Large intestine (tissue), 3 donors: ENCODE results near the gene NFE2L2. TPM values are rescaled to one million over a fixed set of nuclear protein-coding genes. Genes with fewer than 3 reads are reported as not detected.
A peak's percentile ranks its signal among the peaks of the same experiment; 100 is the strongest.

Source experiments
- DNase-seq, 2 donors: peaks; one replicate each; pipeline versions ENCODE4 v3.0.0 to v3.0.0-alpha.2; 2013
- H3K27ac ChIP-seq: one replicate; pipeline ENCODE4 v1.5.1; 2013; ENCODE audit warnings: low read length
- H3K27me3 ChIP-seq: 2 replicates; pipeline ENCODE4 v1.6.1; 2013; ENCODE audit warnings: low read length; ENCODE audit not compliant: control insufficient read depth, insufficient read depth
- H3K36me3 ChIP-seq: 2 replicates; pipeline ENCODE4 v1.6.1; 2013; ENCODE audit warnings: low read length; ENCODE audit not compliant: control insufficient read depth, insufficient read depth
- H3K4me1 ChIP-seq: one replicate; pipeline ENCODE4 v1.6.1; 2013; ENCODE audit warnings: low read length; ENCODE audit not compliant: control insufficient read depth, insufficient read depth
- H3K4me3 ChIP-seq: one replicate; pipeline ENCODE4 v1.5.1; 2013; ENCODE audit warnings: low read length
- H3K9me3 ChIP-seq: one replicate; pipeline ENCODE4 v1.6.1; 2013; ENCODE audit warnings: mild to moderate bottlenecking, low read depth, low read length, moderate library complexity; ENCODE audit not compliant: control insufficient read depth
- WGBS: methylation state at CpG from one replicate; pipeline ENCODE4 v1.1.5; 2013; ENCODE audit warnings: low lambda C conversion rate; ENCODE audit not compliant: insufficient coverage; 5-methylcytosine and 5-hydroxymethylcytosine counted together
- polyA plus RNA-seq: library from polyadenylated mRNA; unstranded; fragments of 120-200 nt; gene quantifications from one replicate; pipeline ENCODE4 v1.2.1, GENCODE V29; 2013

Gene NFE2L2
- polyA plus RNA-seq, 1 donor = 86.4 TPM

- DNase-seq = no peak
- Histone ChIP-seq H3K27me3 (no peaks in the 10 kb centered on the region), H3K9me3 (no peaks in the 10 kb centered on the region), H3K27ac (no peak overlapping the region), H3K36me3 (no peaks in the 10 kb centered on the region), H3K4me1 (peaks cover 11% of the 10 kb centered on the region), H3K4me3 (no peak overlapping the region)
- WGBS = no CpG with 5 or more reads among the region's 3 CpGs
Observed at GRCh38 chr2:177282181-177282641, 17.7 kb upstream of the NFE2L2 start.

GRCh38 chr2:177281400-177282180 lies 17.1 kb upstream of the NFE2L2 start:
- Histone ChIP-seq H3K27ac (no peak overlapping the region), H3K4me3 (no peak overlapping the region), H3K36me3 (no peaks in the 10 kb centered on the region), H3K9me3 (no peaks in the 10 kb centered on the region), H3K4me1 (peaks cover 11% of the 10 kb centered on the region), H3K27me3 (no peaks in the 10 kb centered on the region)
- no CpG with 5 or more reads among the region's 6 CpGs for WGBS
- DNase-seq = no peak

GRCh38 chr2:177279847-177280246 lies 15.3 kb upstream of the NFE2L2 start:
- Histone ChIP-seq H3K9me3 (no peaks in the 10 kb centered on the region), H3K36me3 (no peaks in the 10 kb centered on the region), H3K27ac (no peak overlapping the region), H3K4me3 (no peak overlapping the region), H3K4me1 (peaks cover 9% of the 10 kb centered on the region), H3K27me3 (no peaks in the 10 kb centered on the region)
- DNase-seq = no peak
- WGBS = no CpG with 5 or more reads among the region's 2 CpGs

GRCh38 chr2:177275743-177276055 lies 11.2 kb upstream of the NFE2L2 start:
- no peak overlapping the region for H3K27ac ChIP-seq
- H3K9me3 ChIP-seq = no peaks in the 10 kb centered on the region

GRCh38 chr2:177275040-177275742 lies 10.7 kb upstream of the NFE2L2 start:
- H3K27me3 ChIP-seq = no peaks in the 10 kb centered on the region
- no peaks in the 10 kb centered on the region for H3K9me3 ChIP-seq
- WGBS = 100% methylated on average over 1 of the region's 5 CpGs
- no peaks in the 10 kb centered on the region for H3K36me3 ChIP-seq
- no peak overlapping the region for H3K4me3 ChIP-seq
- DNase-seq = no peak
- H3K27ac ChIP-seq = no peak overlapping the region
- peaks cover 7% of the 10 kb centered on the region for H3K4me1 ChIP-seq

More at GRCh38 chr2:177275743-177276055, 11.2 kb upstream of the NFE2L2 start:
- 91% methylated on average over 1 of the region's 4 CpGs for WGBS
- Histone ChIP-seq H3K27me3 (no peaks in the 10 kb centered on the region), H3K4me3 (no peak overlapping the region), H3K4me1 (peaks cover 7% of the 10 kb centered on the region), H3K36me3 (no peaks in the 10 kb centered on the region)
- DNase-seq = no peak

- Histone ChIP-seq H3K36me3 (no peaks in the 10 kb centered on the region), H3K27me3 (no peaks in the 10 kb centered on the region), H3K4me3 (no peak overlapping the region), H3K27ac (peak overlapping the region; percentile 82), H3K9me3 (no peaks in the 10 kb centered on the region), H3K4me1 (peaks cover 7% of the 10 kb centered on the region)
- peak; percentile 61 to 89 for DNase-seq
- 20% methylated on average over 1 of the region's 3 CpGs for WGBS
Observed at GRCh38 chr2:177273408-177273807, 8.9 kb upstream of the NFE2L2 start.

- DNase-seq = no peak
- Histone ChIP-seq H3K9me3 (no peaks in the 10 kb centered on the region), H3K4me1 (peaks cover 10% of the 10 kb centered on the region), H3K4me3 (no peak overlapping the region), H3K27me3 (no peaks in the 10 kb centered on the region), H3K36me3 (no peaks in the 10 kb centered on the region), H3K27ac (peak overlapping the region; percentile 82)
- WGBS = 70% methylated on average over 2 of the region's 2 CpGs
Observed at GRCh38 chr2:177272765-177273164, 8.2 kb upstream of the NFE2L2 start.

GRCh38 chr2:177271981-177272666 lies 7.6 kb upstream of the NFE2L2 start:
- no peaks in the 10 kb centered on the region for H3K36me3 ChIP-seq
- H3K9me3 ChIP-seq = no peaks in the 10 kb centered on the region
- no peak for DNase-seq
- no peak overlapping the region for H3K4me3 ChIP-seq
- peaks cover 13% of the 10 kb centered on the region for H3K4me1 ChIP-seq
- peak overlapping the region; percentile 82 for H3K27ac ChIP-seq
- WGBS = 75% methylated on average over 1 of the region's 1 CpG
- H3K27me3 ChIP-seq = no peaks in the 10 kb centered on the region

GRCh38 chr2:177270531-177270930 lies 6.0 kb upstream of the NFE2L2 start:
- Histone ChIP-seq H3K27ac (no peak overlapping the region), H3K36me3 (no peaks in the 10 kb centered on the region), H3K27me3 (no peaks in the 10 kb centered on the region), H3K9me3 (no peaks in the 10 kb centered on the region), H3K4me1 (peaks cover 26% of the 10 kb centered on the region), H3K4me3 (no peak overlapping the region)
- DNase-seq = no peak
- WGBS = no CpG with 5 or more reads among the region's 4 CpGs

GRCh38 chr2:177268901-177269300 lies 4.4 kb upstream of the NFE2L2 start:
- H3K9me3 ChIP-seq = no peaks in the 10 kb centered on the region
- DNase-seq = no peak
- H3K27me3 ChIP-seq = no peaks in the 10 kb centered on the region
- no peaks in the 10 kb centered on the region for H3K36me3 ChIP-seq
- WGBS = 92% methylated on average over 3 of the region's 7 CpGs
- peaks cover 26% of the 10 kb centered on the region for H3K4me1 ChIP-seq
- H3K4me3 ChIP-seq = no peak overlapping the region
- H3K27ac ChIP-seq = no peak overlapping the region
